HL-60/S4 treated with retinoic acid at 250 ng/mL for 4 days and 3 days (cell line): Measurements from ENCODE around the gene MFF.

ENCODE experiments used
- in situ Hi-C: fragments of 300-500 bp; cut with MboI; formaldehyde crosslinking; loops from 2 replicates; pipeline ENCODE4 v1.7.0; 2022; ENCODE audit warnings: low sequenced_read_pairs

MFF gene

GRCh38 chr2:227324995-227325838, at the start of gene MFF:
Gene MFF, plus strand, starts transcription at chr2:227325251. Its CDS starts 5,415 bp downstream, at chr2:227330666.
- in situ Hi-C loops = no loop called here

GRCh38 chr2:227280895-227281294, 44.2 kb upstream of the MFF start:
- in situ Hi-C loops = no loop called here

GRCh38 chr2:227285741-227286236, 39.3 kb upstream of the MFF start:
- in situ Hi-C loops = no loop called here

- in situ Hi-C loops = no loop called here
Observed at GRCh38 chr2:227287771-227288170, 37.3 kb upstream of the MFF start.

- in situ Hi-C loops = no loop called here
Observed at GRCh38 chr2:227292314-227292713, 32.7 kb upstream of the MFF start.

- in situ Hi-C loops = no loop called here
Observed at GRCh38 chr2:227293531-227293930, 31.5 kb upstream of the MFF start.

GRCh38 chr2:227295806-227296205, 29.2 kb upstream of the MFF start:
- in situ Hi-C loops = no loop called here

- in situ Hi-C loops = no loop called here
Observed at GRCh38 chr2:227296671-227297405, 28.2 kb upstream of the MFF start.

GRCh38 chr2:227301523-227301922, 23.5 kb upstream of the MFF start:
- in situ Hi-C loops = no loop called here

- in situ Hi-C loops = no loop called here
Observed at GRCh38 chr2:227308784-227309183, 16.3 kb upstream of the MFF start.

GRCh38 chr2:227310756-227311110, 14.3 kb upstream of the MFF start:
- in situ Hi-C loops = no loop called here

- in situ Hi-C loops = no loop called here
Observed at GRCh38 chr2:227311861-227312506, 13.1 kb upstream of the MFF start.

- in situ Hi-C loops = no loop called here
Observed at GRCh38 chr2:227312579-227312978, 12.5 kb upstream of the MFF start.

GRCh38 chr2:227313310-227313709, 11.7 kb upstream of the MFF start:
- in situ Hi-C loops = no loop called here

- in situ Hi-C loops = no loop called here
Observed at GRCh38 chr2:227317834-227318233, 7.2 kb upstream of the MFF start.

GRCh38 chr2:227320305-227321094, 4.6 kb upstream of the MFF start:
- in situ Hi-C loops = no loop called here

- in situ Hi-C loops = no loop called here
Observed at GRCh38 chr2:227322530-227323205, 2.4 kb upstream of the MFF start.

GRCh38 chr2:227323818-227324217, 1.2 kb upstream of the MFF start:
- in situ Hi-C loops = no loop called here

GRCh38 chr2:227324642-227324994, 433 bp upstream of the MFF start:
- in situ Hi-C loops = no loop called here

GRCh38 chr2:227325839-227326195, 766 bp downstream of the MFF start:
- in situ Hi-C loops = no loop called here
